ENCODE data around the gene TMCC1.
"Not testable (repeated sequence)": the region's sequence is repeated elsewhere in the genome, so short reads cannot be mapped to it uniquely, and the experiment has no call there.

Gene TMCC1

DNA sequence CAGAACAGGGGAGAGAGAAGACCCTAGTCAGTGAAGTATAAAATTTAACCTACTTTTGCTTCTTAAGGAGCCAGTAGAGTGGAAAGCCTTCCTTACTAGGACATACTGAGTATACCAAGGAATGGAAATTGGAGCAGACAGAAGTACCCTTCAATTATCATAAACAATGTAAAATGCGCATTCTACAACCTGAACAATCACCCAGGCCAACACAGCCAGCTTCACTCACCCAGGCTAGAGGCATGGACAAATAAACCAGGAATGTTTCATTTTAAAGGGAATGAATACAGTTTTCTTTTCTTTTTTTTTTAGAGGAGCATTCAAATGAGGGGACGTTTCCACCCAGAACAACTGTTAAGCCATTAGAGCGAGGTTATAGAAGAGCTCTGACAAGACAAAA lies 245.1 kb downstream of the TMCC1 start:
- no peak for DNase-seq
- in situ Hi-C loops (cut with MboI; ENCODE audit: low pct_unique_long_range_greater_than_20kb, low sequenced_read_pairs), result loop anchor here (25.0 kb wide), 1 partner anchor 289 kb away; no protein-coding TSS in a partner anchor

DNA sequence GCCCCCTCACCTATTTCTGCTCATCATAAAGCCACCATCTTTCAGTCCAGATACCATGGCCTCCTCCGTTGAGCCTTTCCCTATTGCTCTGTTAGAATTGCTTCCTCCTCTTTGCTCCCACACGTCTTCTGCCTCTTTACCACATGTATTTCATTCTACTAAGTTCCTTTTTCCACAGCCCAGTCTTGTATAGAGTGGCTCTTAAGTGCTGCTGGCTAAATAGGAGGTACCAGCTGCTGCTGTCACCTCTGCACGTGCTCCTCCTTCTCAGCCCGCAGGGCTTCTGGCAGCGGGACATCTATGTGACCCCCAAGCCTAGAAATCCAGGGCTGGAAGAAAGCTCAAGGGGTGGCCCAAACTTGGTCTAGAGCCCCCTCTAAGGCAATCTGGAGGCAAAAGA lies 248.2 kb downstream of the TMCC1 start:
- in situ Hi-C loops (cut with MboI; ENCODE audit: low pct_unique_long_range_greater_than_20kb, low sequenced_read_pairs), result loop anchor here (25.0 kb wide), 1 partner anchor 292 kb away; no protein-coding TSS in a partner anchor
- DNase-seq, result peak; percentile 78

DNA sequence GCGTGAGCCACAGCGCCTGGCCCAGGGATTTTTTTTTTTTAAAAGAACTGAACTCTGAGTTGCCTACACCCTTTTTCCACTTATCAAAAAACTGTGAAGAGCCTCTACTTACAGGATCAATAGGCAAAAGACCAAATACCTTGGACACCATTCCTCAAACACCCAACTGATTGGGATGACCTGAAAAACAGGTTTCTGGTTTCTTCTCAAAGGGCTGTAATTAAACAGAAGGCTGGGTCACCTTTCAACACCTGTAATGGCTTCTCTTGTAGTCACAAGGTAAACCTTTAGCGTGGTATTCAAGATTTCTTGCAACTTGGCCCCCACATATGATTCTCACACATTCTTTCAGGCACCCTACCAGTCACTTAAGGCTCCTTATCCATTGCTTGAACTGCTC lies 248.7 kb downstream of the TMCC1 start:
- no peak for DNase-seq
- in situ Hi-C loops (cut with MboI; ENCODE audit: low pct_unique_long_range_greater_than_20kb, low sequenced_read_pairs), result loop anchor here (25.0 kb wide), 1 partner anchor 292 kb away; no protein-coding TSS in a partner anchor

DNA sequence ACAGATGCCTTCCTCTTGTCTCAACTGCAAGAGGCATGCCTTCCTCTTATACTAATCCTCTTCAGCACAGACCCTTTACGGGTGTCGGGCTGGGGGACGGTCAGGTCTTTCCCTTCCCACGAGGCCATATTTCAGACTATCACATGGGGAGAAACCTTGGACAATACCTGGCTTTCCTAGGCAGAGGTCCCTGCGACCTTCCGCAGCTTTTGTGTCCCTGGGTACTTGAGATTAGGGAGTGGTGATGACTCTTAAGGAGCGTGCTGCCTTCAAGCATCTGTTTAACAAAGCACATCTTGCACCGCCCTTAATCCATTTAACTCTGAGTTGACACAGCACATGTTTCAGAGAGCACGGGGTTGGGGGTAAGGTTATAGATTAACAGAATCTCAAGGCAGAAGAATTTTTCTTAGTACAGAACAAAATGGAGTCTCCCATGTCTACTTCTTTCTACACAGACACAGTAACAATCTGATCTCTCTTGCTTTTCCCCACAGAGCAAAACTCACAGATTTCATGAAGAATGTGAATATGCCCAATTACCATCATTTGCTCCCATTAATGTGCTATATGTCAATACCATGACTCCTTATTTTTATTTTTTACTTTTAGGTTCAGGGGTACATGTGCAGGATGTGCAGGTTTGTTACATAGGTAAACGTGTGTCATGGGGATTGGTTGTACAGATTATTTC lies 251.8 kb downstream of the TMCC1 start:
- not testable (repeated sequence) for DNase-seq
- in situ Hi-C loops (cut with MboI; ENCODE audit: low pct_unique_long_range_greater_than_20kb, low sequenced_read_pairs), result loop anchor here (25.0 kb wide), 1 partner anchor 296 kb away; no protein-coding TSS in a partner anchor

DNA sequence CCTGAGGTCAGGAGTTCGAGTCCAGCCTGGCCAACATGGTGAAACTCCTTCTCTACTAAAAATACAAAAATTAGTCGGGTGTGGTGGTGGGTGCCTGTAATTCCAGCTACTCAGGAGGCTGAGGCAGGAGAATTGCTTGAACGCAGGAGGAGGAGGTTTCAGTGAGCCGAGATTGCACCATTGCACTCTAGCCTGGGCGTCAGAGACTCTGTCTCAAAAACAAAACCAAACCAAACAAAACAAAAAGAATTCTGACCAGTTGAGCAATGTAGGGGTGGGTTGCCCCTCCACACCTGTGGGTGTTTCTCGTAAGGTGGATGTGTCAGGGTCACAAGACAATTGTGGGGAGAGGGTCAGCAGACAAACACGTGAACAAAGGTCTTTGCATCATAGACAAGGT lies 252.5 kb downstream of the TMCC1 start:
- in situ Hi-C loops (cut with MboI; ENCODE audit: low pct_unique_long_range_greater_than_20kb, low sequenced_read_pairs), result loop anchor here (25.0 kb wide), 1 partner anchor 296 kb away; no protein-coding TSS in a partner anchor
- not testable (repeated sequence) for DNase-seq

DNA sequence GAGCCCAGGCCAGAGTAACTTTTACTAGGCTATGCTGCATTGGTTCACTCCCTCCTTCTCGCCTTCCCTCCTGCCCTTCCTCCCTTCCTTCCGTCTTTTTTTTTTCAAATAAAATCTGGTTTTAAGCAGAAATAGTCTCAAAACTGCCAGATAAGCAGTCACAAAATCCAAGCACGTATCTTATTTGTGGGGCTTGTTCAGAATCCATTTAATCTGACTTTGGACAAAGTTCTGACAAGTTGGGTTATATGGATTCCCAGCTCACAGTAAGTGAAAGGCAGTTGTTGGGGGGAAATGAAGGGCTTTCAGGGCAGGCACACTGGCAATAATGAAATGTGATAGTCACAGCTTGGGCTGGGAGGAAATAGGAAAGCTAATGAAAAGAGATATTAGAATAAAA lies 255.0 kb downstream of the TMCC1 start:
- in situ Hi-C loops (cut with MboI; ENCODE audit: low pct_unique_long_range_greater_than_20kb, low sequenced_read_pairs), result loop anchor here (25.0 kb wide), 1 partner anchor 299 kb away; no protein-coding TSS in a partner anchor
- no peak for DNase-seq

DNA sequence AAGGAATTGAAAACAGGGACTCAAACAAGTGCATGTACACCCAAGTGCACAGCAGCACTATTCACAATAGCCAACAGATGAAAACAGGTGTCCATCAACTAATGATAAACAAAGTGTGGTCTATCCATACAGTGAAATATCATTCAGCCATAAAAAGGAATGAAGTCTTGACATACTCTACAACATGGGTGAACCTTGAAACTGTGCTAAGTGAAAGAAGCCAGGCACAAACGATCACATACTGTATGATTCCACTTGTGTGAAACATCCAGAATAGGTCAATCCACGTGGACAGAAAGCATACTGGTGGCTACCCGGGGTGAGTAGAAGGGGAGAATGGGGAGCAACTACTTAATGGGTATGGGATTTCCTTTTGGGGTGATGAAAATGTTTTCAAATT lies 257.4 kb downstream of the TMCC1 start:
- in situ Hi-C loops (cut with MboI; ENCODE audit: low pct_unique_long_range_greater_than_20kb, low sequenced_read_pairs), result loop anchor here (25.0 kb wide), 1 partner anchor 301 kb away; no protein-coding TSS in a partner anchor

DNA sequence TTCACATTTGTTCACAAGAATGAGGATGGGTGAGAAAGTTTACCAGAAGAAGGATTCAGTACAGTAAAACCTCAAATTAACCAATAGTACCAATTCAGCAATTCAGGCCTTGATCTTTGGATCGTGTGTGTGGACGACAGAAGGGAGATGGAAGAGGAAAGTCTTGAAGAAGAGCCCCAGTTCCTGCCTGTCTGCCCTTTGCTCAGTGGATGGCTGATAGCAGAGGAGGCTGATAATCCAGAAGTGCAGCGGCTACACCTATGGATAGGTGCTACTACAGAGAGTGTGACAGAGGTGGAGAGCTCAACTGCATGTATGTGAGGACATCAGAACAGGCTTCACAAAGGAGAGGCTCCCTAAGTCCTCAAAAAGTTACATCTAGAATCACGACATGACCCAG lies 257.9 kb downstream of the TMCC1 start:
- in situ Hi-C loops (cut with MboI; ENCODE audit: low pct_unique_long_range_greater_than_20kb, low sequenced_read_pairs), result loop anchor here (25.0 kb wide), 1 partner anchor 302 kb away; no protein-coding TSS in a partner anchor
- no peak for DNase-seq

More for the DNA sequence above, 257.4 kb downstream of the TMCC1 start:
- DNase-seq, result no peak

DNA sequence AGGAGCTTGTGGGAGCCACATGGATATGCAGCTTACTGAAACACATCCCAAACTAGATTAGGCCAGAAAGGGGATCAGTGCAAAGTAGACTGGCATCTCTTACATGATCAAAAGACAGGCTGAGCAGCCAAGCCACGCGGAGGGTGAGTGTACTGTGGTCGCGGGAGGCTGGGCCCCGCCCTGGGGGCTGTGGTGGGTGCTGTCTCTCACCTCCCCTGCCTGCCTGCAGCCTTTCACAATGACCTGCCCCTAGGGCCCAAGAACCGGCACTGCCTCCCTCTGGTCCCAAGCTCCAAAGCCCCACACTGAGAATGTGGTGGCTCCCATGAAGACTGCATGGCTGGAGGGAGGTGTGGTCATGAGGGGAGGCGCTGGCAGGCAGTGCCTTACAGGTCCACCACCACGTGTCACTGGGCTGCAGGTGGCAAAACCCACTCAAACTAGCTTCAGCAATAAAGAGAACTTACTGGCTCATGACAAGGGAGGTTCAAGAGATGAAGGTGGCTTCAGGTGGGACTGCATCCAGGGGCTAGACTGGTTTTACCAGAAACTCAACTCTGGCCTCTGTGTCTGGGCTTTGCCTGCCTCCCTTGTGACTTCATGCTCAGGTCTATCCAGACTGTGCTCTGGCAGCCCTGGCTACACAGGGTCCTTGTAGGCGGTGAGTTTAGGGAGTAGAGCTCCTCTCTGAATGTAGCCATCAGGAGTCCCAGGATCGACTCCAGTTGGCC lies 259.6 kb downstream of the TMCC1 start:
- DNase-seq, result no peak
- in situ Hi-C loops (cut with MboI; ENCODE audit: low pct_unique_long_range_greater_than_20kb, low sequenced_read_pairs), result loop anchor here (25.0 kb wide), 1 partner anchor 303 kb away; no protein-coding TSS in a partner anchor

DNA sequence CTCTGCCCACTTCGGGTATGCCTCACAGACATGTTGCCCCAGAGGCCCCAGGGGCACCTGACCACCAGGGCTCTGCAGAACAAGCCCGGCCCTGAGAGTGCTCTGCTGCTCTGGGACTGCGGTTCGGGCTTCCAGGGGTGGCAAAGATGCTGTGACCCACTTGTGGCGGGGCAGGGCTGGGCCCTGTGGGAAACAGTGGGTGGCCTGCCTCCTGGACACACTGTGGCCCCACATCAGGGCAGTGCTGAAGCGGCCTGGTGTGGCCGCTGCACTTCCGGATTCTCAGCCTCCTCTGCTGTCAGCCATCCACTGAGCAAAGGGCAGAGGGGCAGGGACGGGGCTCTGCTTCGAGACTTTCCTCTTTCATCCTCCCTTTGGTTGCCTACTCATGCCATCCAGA lies 260.5 kb downstream of the TMCC1 start:
- in situ Hi-C loops (cut with MboI; ENCODE audit: low pct_unique_long_range_greater_than_20kb, low sequenced_read_pairs), result loop anchor here (25.0 kb wide), 1 partner anchor 304 kb away; no protein-coding TSS in a partner anchor
- no peak for DNase-seq

DNA sequence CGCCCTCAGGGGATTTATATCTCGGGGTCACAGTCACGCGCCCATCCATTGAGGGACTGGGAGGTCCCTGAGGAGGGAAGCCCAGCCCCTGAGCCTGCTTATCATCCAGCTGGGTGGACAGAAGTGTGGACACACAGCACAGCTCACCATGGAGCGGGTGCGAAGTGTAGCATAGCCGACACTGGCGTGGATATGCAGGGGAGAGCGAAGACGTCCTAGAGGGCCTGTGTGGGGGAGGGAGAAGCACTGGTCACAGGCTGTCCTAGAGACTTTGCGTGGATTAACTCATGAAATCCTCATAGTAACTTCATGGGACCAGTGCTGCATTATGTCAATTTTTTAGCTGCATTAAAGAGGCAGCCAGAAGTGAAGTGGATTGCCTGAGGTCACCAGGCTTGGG lies 261.0 kb downstream of the TMCC1 start:
- in situ Hi-C loops (cut with MboI; ENCODE audit: low pct_unique_long_range_greater_than_20kb, low sequenced_read_pairs), result loop anchor here (25.0 kb wide), 1 partner anchor 305 kb away; no protein-coding TSS in a partner anchor
- DNase-seq, result no peak

DNA sequence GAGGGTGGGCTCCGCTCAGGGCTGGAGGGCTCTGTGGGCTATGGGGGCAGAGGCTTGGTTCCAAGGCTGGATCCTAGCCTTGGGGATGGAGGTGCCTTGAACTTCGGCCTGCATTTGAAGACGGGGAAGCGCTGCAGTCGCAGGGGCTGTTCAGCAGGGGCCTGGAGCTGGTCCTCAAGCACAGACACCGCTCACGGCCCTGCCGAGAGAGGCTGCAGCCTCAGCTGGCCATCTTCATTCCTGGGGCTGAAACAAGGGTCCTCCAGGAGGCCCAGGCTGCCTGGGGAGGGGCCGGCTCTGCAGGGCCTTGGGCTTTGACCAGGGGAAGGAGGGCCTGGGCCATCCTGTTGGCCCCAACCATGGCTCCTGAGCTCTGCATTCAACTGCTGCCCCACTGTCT lies 261.5 kb downstream of the TMCC1 start:
- DNase-seq, result no peak
- in situ Hi-C loops (cut with MboI; ENCODE audit: low pct_unique_long_range_greater_than_20kb, low sequenced_read_pairs), result loop anchor here (25.0 kb wide), 1 partner anchor 305 kb away; no protein-coding TSS in a partner anchor

DNA sequence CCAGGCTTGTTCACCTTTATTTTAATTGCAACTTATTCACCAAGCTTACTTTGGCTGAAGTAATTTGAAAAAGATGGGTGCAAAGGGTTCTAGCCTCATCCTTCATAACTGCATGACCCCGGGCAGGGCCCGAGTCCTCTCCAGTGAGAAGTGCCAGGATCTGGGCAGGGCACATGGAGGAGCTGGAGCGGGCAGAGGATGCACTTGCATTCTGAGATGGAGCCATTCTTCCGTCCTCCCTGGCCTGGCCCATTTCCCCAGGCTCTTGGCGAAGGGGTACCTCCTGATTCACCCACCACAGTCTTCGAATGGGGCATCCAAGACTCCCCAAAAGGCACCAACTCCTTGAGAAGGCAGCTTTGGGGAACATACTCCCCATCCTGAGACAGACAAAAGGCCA lies 264.5 kb downstream of the TMCC1 start:
- DNase-seq, result no peak
- in situ Hi-C loops (cut with MboI; ENCODE audit: low pct_unique_long_range_greater_than_20kb, low sequenced_read_pairs), result loop anchor here (25.0 kb wide), 1 partner anchor 308 kb away; no protein-coding TSS in a partner anchor

DNA sequence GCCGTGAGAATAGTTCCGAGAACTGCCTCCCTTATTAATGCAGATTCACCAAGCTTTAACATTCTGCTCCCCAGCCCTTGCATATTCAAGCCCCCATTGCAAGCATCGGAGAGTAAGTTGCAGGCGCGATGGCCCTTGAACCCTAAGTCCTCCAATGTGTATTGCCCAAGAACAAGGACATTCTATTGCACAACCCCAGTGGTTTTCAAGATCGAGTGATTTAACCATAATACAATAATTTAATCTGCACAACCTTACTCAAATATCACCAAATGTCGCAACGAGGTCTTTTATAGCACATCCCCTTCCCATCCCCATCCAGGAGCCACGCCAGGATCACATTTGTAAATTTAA lies 265.4 kb downstream of the TMCC1 start:
- in situ Hi-C loops (cut with MboI; ENCODE audit: low pct_unique_long_range_greater_than_20kb, low sequenced_read_pairs), result loop anchor here (25.0 kb wide), 1 partner anchor 309 kb away; no protein-coding TSS in a partner anchor

DNA sequence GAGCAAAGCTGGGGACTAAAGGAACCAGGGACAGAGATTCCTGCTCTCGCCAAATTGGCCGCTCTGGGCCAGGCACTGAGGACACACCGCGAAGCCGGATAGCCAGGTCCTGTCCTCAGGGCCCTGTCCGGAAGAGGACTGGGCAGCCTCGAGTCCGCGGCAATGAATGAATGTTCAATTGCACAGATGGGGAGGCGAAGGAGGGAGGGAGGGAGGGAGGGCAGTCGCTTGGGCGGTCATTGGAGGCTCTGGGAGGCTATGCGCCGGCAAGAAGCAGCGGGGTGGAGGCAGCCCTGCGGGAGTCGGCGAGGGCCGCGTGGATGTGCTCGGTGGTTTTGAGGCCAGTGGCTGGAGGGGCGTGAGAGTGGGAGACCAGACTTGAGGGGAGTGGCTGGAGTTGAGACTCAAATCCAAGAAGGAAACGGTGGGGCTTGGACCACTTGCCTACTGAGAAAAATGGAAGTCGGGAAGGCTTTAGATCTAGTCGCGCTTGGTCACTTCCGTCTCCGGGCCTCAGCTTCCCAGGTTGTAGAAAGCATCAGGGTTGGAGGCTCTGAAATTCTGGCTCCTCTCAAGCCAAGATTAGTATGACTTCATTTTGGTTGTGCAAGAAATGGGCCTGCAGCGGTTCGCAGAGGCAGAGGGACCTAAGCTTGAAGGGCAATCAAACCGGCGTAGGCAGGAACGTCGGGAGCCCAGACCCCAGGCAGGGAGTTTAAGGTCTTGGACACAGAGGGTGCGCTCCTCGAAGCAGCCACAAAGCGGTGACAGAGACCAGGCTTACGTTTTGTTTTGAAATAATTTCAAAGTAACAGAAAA lies 266.0 kb downstream of the TMCC1 start:
- peak; percentile 88 for DNase-seq
- in situ Hi-C loops (cut with MboI; ENCODE audit: low pct_unique_long_range_greater_than_20kb, low sequenced_read_pairs), result loop anchor here (25.0 kb wide), 1 partner anchor 310 kb away; no protein-coding TSS in a partner anchor

More for the DNA sequence above, 265.4 kb downstream of the TMCC1 start:
- DNase-seq, result no peak

DNA sequence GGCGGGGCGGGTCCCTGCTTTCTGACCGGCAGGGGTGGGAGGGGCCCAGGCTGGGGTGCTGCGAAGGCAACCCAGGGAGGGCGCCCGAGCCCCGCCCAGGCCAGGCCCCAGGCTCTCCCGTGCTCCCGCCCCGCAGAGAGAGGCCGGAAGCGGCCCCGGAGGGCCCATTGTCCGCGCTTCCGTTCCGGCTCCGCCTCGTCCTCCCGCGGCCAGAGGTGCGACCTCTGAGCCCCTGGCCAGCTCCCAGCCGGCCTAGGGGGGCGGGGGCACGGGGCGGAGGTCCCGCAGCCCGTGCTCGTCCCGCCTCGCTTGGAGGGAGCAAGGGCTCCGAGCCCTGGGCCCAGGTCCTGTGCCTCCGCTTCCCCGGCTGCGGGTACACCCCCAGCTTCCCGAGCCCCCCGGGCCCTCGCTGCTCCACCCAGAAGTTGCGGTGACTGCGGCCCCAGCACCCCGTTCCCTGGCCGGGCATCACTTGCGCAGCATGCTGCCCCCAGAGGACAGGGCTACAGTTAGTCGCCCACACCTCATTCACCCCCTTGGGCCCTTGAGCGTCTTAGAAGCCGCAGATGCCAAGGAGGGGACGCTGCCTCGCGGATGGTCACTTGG lies 266.7 kb downstream of the TMCC1 start:
- in situ Hi-C loops (cut with MboI; ENCODE audit: low pct_unique_long_range_greater_than_20kb, low sequenced_read_pairs), result loop anchor here (25.0 kb wide), 1 partner anchor 310 kb away; no protein-coding TSS in a partner anchor
- DNase-seq, result peak; percentile 70

DNA sequence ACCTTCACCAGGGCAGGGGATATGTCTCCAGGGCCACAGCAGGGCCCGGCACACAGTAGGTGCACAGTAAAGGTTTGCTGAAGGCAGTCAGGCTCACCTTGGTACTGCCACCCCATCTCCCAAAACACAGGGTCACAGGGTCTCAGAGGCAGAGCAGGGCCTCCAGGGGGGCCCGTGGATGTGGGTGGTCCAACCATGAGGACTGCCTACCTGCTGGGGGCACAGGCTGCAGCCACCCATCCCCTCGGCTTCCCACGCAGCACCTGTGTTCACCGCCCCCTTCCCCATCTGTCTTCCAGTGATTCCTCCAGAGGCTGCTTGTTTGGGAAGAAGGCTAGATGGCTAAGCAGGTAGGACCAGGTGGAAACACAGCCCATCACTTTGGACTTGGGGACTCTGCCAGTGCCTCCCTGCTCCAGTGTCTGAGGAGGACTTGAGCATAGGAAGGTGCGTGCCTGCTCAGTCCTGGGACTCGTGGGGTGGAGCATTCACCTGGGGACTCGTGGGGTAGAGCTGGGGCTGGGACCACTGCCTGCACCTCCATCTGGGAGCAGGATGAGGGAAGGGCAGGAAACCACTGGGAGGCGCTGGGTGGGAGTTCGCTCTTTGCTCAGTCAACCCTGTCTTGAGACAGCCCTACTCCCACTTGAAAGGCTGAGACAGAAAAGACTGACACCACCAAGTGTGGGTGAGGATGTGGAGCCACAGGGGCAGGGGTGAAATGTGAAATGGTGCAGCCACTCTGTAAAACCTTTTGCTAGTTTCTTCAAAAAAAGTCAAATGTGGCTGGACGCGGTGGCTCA lies 268.2 kb downstream of the TMCC1 start:
- peak; percentile 59 for DNase-seq
- in situ Hi-C loops (cut with MboI; ENCODE audit: low pct_unique_long_range_greater_than_20kb, low sequenced_read_pairs), result loop anchor here (25.0 kb wide), 1 partner anchor 312 kb away; no protein-coding TSS in a partner anchor

Measured in KBM-7 (cell line).